ENCODE data around the gene VAV3. TPM values are rescaled to one million over a fixed set of nuclear protein-coding genes. Genes with fewer than 3 reads are reported as not detected.

VAV3 gene
- total and polyA plus RNA-seq, 8 donors: 7.1 to 21.4 (median 12.8) TPM

GRCh38 chr1:107622535-107622934 lies 342.4 kb downstream of the VAV3 start:
- Histone ChIP-seq H3K27me3 (no peaks in the 10 kb centered on the region), H3K4me3 (no peak overlapping the region), H3K9me3 (peaks cover 0 to 4% (median 0%) of the 10 kb centered on the region in 4 donors), H3K4me1 (no peaks in the 10 kb centered on the region), H3K36me3 (no peaks in the 10 kb centered on the region), H3K27ac (no peak overlapping the region)
- 37 to 41% methylated on average over 4 of the region's 4 CpGs for WGBS, 2 donors
- ATAC-seq (no peak), FAIRE-seq (no peak), DNase-seq (no peak)
- TF ChIP-seq CTCF (IDR thresholded peaks at IDR 0.05): no peak
- intact Hi-C loops (cut with DNase I): no loop called here

- H3K36me3 ChIP-seq: peaks cover 0 to 3% (median 0%) of the 10 kb centered on the region in 3 donors
- no peaks in the 10 kb centered on the region for H3K27me3 ChIP-seq
- H3K9me3 ChIP-seq: peaks cover 0 to 4% (median 0%) of the 10 kb centered on the region in 4 donors
- no peaks in the 10 kb centered on the region for H3K4me1 ChIP-seq
- no peak for TF ChIP-seq CTCF (IDR thresholded peaks at IDR 0.05)
- no peak for DNase-seq
- no peak overlapping the region for H3K27ac ChIP-seq
- no peak for FAIRE-seq
- intact Hi-C loops (cut with DNase I): no loop called here
- no peak overlapping the region for H3K4me3 ChIP-seq
- ATAC-seq: no peak
- 65 to 69% methylated on average over 1 of the region's 1 CpG for WGBS, 2 donors
These were observed 344.2 kb downstream of the VAV3 start for GRCh38 chr1:107620753-107621152.

GRCh38 chr1:107618539-107618938 lies 346.4 kb downstream of the VAV3 start:
- FAIRE-seq: no peak
- H3K9me3 ChIP-seq: peaks cover 0 to 4% (median 0%) of the 10 kb centered on the region in 4 donors

GRCh38 chr1:107617921-107618320 lies 347.1 kb downstream of the VAV3 start:
- no peak for ATAC-seq
- 63 to 76% methylated on average over 8 of the region's 8 CpGs for WGBS, 2 donors
- no peak for TF ChIP-seq CTCF (IDR thresholded peaks at IDR 0.05)

More at GRCh38 chr1:107618539-107618938, 346.4 kb downstream of the VAV3 start:
- no peak for TF ChIP-seq CTCF (IDR thresholded peaks at IDR 0.05)
- H3K4me1 ChIP-seq: no peaks in the 10 kb centered on the region
- H3K27me3 ChIP-seq: no peaks in the 10 kb centered on the region
- H3K4me3 ChIP-seq: no peak overlapping the region
- peaks cover 0 to 3% (median 0%) of the 10 kb centered on the region in 3 donors for H3K36me3 ChIP-seq
- ATAC-seq (no peak), DNase-seq (no peak)
- H3K27ac ChIP-seq: no peak overlapping the region
- intact Hi-C loops (cut with DNase I): no loop called here

GRCh38 chr1:107617456-107617855 lies 347.5 kb downstream of the VAV3 start:
- intact Hi-C loops (cut with DNase I): no loop called here
- Histone ChIP-seq H3K36me3 (peaks cover 0 to 3% (median 0%) of the 10 kb centered on the region in 3 donors), H3K4me1 (no peaks in the 10 kb centered on the region), H3K27me3 (no peaks in the 10 kb centered on the region), H3K4me3 (no peak overlapping the region), H3K27ac (no peak overlapping the region), H3K9me3 (no peaks in the 10 kb centered on the region)
- DNase-seq (no peak), FAIRE-seq (no peak), ATAC-seq (no peak)
- no peak for TF ChIP-seq CTCF (IDR thresholded peaks at IDR 0.05)

More at GRCh38 chr1:107617921-107618320, 347.1 kb downstream of the VAV3 start:
- intact Hi-C loops (cut with DNase I): no loop called here
- Histone ChIP-seq H3K36me3 (peaks cover 0 to 3% (median 0%) of the 10 kb centered on the region in 3 donors), H3K4me1 (no peaks in the 10 kb centered on the region), H3K9me3 (peaks cover 0 to under 1% (median 0%) of the 10 kb centered on the region in 4 donors), H3K4me3 (no peak overlapping the region), H3K27ac (no peak overlapping the region), H3K27me3 (no peaks in the 10 kb centered on the region)
- FAIRE-seq: no peak
- DNase-seq: no peak

All from pancreas (tissue), 10 donors.